HS-27A (cell line): ENCODE data around the gene IRAK1BP1.
"Not testable (repeated sequence)": the region's sequence is repeated elsewhere in the genome, so short reads cannot be mapped to it uniquely, and the experiment has no call there.

Source experiments
- DNase-seq: peaks from one replicate; pipeline ENCODE4 v3.0.0-alpha.2; 2012; ENCODE audit warnings: low read depth, missing footprints

The IRAK1BP1 gene

DNA sequence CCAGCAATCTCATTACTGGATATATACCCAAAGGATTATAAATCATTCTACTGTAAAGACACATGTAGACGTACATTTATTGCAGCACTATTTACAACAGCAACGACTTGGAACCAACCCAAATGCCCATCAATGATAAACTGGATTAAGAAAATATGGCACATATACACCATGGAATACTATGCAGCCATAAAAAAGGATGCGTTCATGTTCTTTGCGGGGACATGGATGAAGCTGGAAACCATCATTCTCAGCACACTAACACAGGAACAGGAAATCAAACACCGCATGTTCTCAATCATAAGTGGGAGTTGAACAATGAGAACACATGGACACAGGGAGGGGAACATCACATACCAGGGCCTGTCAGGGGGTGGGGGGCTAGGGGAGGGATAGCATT lies 22.6 kb downstream of the IRAK1BP1 start:
- DNase-seq: not testable (repeated sequence)

DNA sequence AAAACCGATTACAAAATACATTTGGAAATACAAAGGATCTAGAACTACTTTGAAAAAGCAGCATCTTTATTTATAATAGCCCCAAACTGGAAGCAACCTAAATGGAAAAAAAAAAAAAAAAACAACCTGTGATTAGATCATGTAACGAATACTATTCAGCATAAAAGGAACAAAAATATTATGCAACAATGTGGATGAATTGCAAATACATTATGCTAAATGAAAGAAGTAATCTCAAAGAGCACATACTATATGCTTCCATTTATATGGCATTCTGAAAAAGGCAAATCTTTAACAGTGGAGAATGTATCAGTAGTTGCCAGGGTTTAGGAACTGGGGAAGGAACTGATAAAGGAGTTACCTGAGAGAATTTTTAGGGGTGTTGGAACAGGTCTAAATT lies 28.9 kb downstream of the IRAK1BP1 start:
- no peak for DNase-seq

DNA sequence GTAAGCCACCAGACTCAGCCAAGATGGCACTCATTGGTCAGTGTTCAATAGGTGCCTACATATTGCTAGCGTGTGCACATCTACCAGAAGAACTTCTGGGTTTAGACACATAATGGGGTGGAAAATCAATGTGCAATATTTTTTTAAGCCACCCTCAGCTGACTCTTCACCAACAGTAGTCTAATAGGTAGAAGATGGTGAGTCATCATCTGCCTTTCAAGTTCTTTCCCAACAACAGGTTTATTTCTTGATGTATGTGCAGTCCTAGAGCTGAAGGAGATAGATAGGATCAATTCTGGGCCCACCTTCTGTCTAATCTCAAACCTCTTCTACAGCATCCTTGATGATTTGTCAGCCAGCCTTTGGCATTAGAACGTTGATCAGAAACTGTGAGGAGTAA lies 41.3 kb downstream of the IRAK1BP1 start:
- no peak for DNase-seq

DNA sequence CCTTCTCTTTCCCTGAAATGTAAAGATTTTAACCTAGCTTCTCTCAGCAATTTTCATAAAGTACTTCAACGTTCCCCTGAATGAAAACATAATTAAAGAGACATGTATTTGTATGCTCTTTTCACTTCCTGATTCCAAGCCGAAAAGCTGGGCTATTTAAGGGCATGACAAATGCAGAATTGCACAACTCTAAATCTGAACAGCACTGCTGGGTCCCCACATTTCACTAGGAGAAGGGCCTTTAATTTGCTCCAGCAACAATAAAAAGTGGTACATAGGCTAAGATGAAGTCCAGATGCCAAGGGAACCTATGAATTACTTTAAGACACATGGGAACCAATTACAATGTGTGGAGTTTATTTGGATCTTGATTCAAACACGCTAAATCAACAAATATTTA lies 42.0 kb downstream of the IRAK1BP1 start:
- no peak for DNase-seq

DNA sequence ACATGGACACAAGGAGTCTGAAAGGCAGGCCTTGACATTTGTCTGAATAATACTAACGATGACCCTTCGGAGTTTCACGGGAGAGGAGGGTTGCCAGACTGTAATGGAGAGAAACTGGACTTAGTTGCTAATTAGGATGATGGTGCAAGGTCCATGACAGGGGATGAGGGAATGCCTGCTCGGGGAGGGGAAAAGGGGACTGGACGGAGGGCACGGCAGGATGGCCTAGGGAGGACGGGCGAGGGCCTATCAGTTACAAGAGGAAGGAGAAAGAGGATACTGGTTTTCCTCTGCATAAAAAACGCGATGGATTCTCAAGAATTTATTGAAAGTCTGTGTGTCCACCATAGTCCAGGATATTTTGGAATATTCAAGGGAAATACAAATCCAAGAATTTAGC lies 42.7 kb downstream of the IRAK1BP1 start:
- no peak for DNase-seq

DNA sequence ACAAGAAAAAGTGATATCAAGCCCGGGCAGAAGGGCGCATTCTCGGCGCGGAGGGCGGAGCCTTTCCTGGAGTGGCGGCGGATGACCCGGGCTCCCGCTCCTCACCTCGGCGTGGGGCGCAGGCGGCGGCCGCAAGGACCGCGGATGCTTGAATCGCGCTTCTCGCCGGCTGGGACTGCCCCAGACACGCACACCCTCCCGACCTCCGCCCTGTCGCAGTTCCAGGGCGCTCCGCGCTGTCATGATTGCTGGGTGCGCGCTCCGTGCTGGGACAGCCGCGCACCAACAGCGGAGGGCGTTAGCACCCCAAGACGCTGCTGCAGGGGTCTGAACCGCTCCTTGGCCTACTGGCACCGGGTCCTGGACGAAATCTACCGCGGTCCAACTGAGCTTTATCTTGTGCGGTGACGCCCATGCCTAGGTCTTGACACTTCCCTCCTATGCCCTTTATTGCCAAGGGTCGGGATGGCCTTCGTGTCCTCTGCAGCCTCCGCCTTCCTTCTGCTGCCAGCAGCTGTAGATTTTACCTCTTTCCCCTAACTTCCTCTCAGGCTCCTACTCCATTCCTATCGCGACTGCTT lies 43.3 kb downstream of the IRAK1BP1 start:
- no peak for DNase-seq

DNA sequence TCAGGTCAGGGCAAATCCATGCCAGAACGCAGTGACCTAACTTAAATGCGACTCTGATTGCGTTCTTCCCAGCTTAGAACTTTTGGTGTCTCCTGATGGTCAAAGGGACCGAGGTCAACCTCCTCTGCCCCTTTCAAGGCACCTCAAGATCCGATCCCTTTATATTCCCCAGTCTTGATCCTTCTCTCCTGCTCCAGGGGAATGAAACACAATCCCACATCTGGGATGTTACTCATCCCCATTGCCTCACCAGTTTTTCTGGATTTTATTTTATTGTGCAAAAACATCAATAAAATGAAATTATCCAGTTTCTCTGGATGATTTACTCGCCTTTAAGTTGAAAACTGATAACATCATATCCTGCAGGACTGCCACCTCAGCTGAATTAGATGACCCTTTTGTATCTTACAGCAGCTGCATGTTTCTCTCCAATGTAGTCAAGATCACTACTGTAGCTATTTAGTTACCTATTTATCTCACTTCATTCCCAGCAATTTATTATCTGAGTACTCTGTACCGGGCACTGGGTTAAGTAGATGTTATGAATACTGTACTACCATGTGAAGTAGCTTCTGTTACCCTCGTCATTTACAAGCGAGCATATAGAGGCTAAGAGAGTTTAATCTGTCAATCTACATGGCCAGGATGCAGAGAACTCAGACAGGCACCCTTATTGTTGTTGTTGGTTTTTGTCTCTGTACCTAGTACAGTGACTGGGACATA lies 44.0 kb downstream of the IRAK1BP1 start:
- no peak for DNase-seq

DNA sequence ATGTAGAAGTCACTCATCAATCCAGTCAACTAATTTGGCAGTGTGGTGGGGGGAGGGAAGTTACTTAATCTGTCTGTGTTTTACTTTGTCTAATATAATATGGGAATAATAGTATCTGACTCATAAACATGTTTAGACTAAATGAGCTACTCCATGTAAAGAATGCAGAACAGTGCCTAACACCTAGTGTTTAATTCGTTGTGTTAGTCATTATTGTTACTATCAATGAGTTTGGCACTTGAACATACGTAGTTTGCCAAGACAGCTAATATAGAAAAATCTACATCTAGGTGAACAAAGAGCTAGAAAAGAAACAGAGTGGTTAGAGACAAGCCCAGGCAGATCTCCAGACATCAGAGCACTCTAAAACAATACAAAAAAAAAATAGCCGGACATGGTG lies 49.1 kb downstream of the IRAK1BP1 start:
- DNase-seq: no peak

DNA sequence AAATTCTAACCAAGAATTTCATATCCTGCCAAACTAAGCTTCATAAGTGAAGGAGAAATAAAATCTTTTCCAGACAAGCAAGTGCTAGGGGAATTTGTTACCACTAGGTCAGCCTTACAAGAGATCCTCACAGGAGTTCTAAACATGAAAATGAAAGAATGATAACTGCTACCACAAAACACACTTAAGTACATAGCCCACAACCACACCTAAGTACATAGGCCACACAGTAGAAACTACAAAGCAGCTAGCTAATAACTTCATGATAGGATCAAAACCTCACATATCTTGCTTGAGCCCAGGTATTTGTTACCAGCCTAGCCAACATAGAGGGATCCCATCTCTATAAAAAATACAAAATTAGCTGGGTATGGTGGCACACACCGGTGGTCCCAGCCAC lies 50.4 kb downstream of the IRAK1BP1 start:
- DNase-seq: no peak

DNA sequence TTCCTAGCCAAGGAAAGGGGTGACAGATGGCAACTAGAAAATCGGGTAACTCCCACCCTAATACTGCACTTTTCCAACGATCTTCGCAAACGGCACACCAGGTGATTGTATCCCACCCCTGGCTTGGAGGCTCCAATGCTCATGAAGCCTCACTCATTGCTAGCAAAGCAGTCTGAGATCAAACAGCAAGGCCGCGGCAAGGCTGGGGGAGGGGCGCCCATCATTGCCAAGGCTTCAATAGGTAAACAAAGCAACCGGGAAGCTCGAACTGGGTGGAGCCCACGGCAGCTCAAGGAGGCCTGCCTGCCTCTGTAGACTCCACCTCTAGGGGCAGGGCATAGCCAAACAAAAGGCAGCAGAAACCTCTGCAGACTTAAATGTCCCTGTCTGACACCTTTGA lies 53.8 kb downstream of the IRAK1BP1 start:
- DNase-seq: not testable (repeated sequence)

DNA sequence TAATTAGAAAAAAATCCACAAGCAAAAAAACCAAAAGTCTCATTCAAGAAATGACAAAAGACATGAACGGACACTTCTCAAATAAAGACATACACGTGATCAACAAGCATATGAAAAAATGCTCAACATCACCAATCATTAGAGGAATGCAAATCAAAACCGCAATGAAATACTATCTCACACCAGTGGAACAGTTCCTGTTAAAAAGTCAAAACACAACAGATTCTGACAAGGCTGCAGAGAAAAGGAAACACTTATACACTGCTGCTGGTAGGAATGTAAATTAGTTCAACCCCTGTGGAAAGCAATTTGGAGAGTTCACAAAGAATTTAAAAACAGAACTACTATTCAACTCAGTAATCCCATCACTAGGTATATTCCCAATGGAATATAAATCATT lies 58.0 kb downstream of the IRAK1BP1 start:
- DNase-seq: no peak

DNA sequence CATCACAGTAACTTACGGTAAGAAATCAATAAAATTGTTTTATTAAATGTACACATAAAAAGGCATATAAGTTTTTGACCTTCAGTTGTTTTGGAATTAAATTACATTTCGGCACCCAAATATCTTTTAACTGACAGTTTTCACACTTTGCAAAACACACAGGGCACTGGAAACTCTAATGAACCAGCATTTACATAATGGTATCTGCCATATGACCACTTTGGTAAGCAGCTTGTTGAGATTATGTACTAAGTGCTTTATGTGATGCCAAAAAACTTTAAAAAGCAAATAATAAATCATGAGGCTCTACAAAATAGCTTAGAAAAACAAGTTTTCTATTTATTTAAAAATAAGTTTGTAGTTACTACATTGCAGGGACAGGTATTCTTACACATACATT lies 68.2 kb downstream of the IRAK1BP1 start:
- DNase-seq: no peak

DNA sequence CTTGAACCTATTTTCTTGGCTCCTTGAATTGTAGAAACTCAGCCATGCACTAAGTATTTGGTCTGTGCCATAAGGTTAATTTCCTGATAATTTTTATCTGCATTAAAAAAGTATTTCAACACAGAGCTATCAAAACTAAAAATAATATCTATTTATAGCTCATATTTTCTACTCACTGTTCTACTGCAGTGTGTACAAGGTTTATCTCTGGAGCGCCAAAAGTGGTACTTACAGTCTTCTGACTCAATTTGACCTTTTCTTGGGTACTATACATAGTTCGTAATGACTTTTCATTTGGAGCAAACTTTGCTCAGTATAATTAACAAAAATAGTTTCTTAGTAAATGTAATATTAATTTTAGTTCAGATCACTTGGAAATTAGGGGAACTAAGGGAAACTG lies 69.2 kb downstream of the IRAK1BP1 start:
- no peak for DNase-seq

DNA sequence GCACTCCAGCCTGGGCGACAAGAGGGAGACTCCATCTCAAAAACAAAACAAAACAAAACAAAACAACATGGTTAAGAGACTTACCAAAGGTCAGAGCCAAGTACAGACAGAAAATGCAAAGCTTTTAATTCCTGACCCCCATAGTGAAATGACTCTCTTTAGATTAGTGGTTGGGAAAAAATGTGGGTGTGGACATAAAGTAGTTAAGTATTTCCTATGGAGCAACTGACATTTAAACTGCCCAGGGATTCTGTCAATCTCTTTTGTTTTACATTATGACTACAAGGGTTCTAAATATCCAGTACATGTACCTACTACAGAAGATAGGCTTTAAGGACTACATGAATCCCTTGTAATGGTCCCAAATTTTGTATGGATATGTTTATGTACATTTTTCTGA lies 75.1 kb downstream of the IRAK1BP1 start:
- no peak for DNase-seq

DNA sequence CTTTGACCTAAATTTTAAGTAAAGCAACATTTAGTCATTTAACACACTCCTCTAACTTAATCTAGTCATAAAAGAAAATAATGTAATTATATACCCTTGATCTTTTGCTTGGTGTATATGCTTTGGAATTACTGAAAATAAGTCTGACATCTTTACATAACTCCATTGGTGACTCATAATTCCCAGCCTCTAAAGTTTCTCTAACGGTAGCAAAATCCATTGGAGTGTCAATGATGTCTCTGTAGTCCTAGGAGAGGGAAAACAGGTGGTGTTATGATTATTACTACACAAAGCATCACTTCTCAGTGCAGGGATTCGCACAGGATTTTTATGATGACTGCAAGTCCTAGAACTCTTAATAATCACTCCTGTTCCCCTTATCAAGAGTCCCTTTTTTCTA lies 80.2 kb downstream of the IRAK1BP1 start:
- no peak for DNase-seq

DNA sequence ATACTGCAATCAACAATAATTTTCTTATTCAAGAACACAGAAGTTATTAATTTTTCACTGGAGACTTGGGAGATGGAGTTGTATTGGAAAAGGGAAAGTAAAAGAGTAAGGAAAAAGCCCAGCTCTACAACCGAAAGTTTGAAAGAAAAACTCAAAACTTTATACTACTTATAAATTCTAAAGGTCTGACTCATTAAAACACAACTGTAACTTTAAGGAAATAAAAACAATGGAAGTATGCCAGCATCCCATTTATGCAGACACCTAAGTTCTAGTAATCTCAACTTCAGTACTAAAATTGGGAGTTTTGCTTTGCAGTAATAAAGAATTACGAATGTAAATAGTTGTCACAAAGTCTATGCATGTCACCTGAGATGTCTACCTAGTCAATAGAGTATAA lies 80.6 kb downstream of the IRAK1BP1 start:
- no peak for DNase-seq

DNA sequence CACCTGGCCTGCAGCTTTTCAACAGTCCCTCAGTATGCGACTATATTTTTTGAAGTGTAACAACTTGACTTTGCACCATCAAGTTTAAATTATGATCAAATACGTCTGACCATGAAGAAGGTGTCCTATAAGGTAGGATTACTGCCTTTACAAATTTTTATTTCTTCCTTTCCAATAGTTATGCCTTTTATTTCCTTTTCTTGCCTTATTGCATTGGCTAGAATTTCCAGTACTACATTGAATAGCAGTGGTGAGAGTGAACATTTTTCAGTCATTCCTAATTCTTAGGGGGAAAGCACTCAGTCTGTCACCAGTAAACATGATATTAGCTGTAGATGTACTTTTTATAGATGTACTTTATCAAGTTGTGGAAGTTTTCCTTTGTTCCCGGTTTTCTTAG lies 81.4 kb downstream of the IRAK1BP1 start:
- no peak for DNase-seq

DNA sequence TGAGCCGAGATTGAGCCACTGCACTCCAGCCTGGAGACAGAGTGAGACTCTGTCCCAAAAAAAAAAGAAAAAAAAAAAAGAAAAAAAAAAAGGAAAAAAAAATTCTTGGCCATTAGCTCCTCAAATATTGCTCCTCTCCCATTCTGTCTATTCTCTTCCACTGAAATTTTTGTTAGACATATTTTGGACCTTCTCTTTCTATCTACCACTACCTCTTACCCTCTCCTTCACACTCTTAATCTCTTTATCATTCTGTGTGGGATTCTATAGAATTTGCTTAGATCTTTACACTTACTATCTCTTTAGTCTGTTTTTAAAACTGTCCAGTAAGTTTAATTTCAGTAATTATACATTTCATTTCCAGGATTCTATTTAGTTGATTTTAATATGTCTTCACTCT lies 85.0 kb downstream of the IRAK1BP1 start:
- no peak for DNase-seq
